Measurements from ENCODE around the gene USP25. TPM values are rescaled to one million over a fixed set of nuclear protein-coding genes. Genes with fewer than 3 reads are reported as not detected.

The USP25 gene
- total and polyA plus RNA-seq, 12 donors, result 13.5 to 57.7 (median 45.9) TPM

GRCh38 chr21:15771311-15771710 lies 41.5 kb downstream of the USP25 start:
- intact Hi-C loops (cut with DNase I), result no loop called here
- H3K36me3 ChIP-seq, result peaks cover 0 to 15% (median 0%) of the 10 kb centered on the region in 9 donors
- DNase-seq (no peak), ATAC-seq (no peak)
- H3K4me3 ChIP-seq, result no peak overlapping the region
- H3K4me1 ChIP-seq, result peaks cover 0 to 45% (median 30%) of the 10 kb centered on the region in 9 donors
- TF ChIP-seq CTCF (IDR thresholded peaks at IDR 0.05), result no peak
- no peaks in the 10 kb centered on the region for H3K27me3 ChIP-seq
- 97 to 98% methylated on average over 6 of the region's 6 CpGs for WGBS, 2 donors
- H3K9me3 ChIP-seq, result no peaks in the 10 kb centered on the region
- no peak overlapping the region for H3K27ac ChIP-seq

DNA sequence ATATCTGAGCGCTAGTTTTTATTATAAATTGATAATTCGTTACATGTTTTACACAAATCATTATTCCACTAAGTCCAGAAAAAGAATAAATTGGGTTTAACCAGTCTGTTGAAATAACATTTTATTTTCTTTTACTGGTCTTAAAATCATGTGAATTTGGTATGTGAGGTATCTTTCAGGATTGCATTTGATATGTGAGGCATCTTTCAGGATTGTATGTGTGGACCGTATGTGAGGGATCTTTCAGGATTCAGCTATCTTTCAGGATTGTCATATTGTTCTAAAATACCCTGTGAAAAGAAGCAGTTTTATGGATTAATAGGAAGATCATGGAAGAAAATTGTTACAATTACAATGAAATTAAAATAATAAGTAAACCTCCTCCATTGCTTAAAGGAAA lies 42.9 kb downstream of the USP25 start:
- peaks cover 0 to 3% (median 0%) of the 10 kb centered on the region in 9 donors for H3K36me3 ChIP-seq
- no peaks in the 10 kb centered on the region for H3K27me3 ChIP-seq
- H3K4me1 ChIP-seq, result peaks cover 0 to 35% (median 31%) of the 10 kb centered on the region in 9 donors
- no peak for DNase-seq
- WGBS, 2 donors, result 84 to 97% methylated on average over 3 of the region's 3 CpGs
- H3K27ac ChIP-seq, result no peak overlapping the region
- intact Hi-C loops (cut with DNase I), result no loop called here
- no peaks in the 10 kb centered on the region for H3K9me3 ChIP-seq
- H3K4me3 ChIP-seq, result no peak overlapping the region
- TF ChIP-seq CTCF (IDR thresholded peaks at IDR 0.05), result no peak
- no peak for ATAC-seq

DNA sequence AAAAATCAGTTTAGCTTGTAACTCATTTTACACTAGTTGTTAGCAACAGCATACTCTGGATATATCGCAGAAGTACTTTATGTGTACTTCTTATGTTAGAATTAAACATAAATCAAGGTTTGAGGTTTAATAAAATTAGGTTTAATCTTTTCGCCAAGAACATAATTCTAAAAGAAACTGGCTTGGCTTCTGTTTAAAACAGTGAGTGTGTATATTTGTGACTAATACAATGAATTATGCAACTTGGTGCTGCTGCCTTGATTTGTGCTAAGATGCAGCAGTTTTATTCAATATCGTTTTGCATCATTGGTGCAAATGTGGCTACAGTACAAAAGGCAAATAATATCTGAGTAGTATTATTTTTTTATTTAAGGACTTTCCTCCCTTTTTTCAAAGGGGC lies 44.8 kb downstream of the USP25 start:
- H3K27me3 ChIP-seq, result no peaks in the 10 kb centered on the region
- intact Hi-C loops (cut with DNase I), result no loop called here
- H3K27ac ChIP-seq, result no peak overlapping the region
- H3K4me3 ChIP-seq, result no peak overlapping the region
- whole genome bisulfite sequencing, 2 donors, result 84 to 90% methylated on average over 3 of the region's 3 CpGs
- DNase-seq, result no peak
- no peak for TF ChIP-seq CTCF (IDR thresholded peaks at IDR 0.05)
- no peak for ATAC-seq
- H3K36me3 ChIP-seq, result peaks cover 0 to 3% (median 0%) of the 10 kb centered on the region in 9 donors
- H3K4me1 ChIP-seq, result peaks cover 0 to 33% (median 13%) of the 10 kb centered on the region in 9 donors
- no peaks in the 10 kb centered on the region for H3K9me3 ChIP-seq

GRCh38 chr21:15775291-15775690 lies 45.5 kb downstream of the USP25 start:
- WGBS, 2 donors, result 98% methylated on average over 4 of the region's 4 CpGs
- Histone ChIP-seq H3K36me3 (peaks cover 0 to 7% (median 0%) of the 10 kb centered on the region in 9 donors), H3K27me3 (no peaks in the 10 kb centered on the region), H3K4me1 (peaks cover 0 to 33% (median 8%) of the 10 kb centered on the region in 9 donors), H3K9me3 (no peaks in the 10 kb centered on the region), H3K27ac (no peak overlapping the region), H3K4me3 (no peak overlapping the region)
- DNase-seq (no peak), ATAC-seq (no peak)
- intact Hi-C loops (cut with DNase I), result no loop called here
- TF ChIP-seq CTCF (IDR thresholded peaks at IDR 0.05), result no peak

Measured in heart right ventricle (tissue), 16 donors.